CD14-positive monocyte (primary cell): ENCODE measurements around the gene COLQ. TPM values are rescaled to one million over a fixed set of nuclear protein-coding genes. Genes with fewer than 3 reads are reported as not detected.

ENCODE experiments used
- DNase-seq, 3 donors: peaks; one replicate each; pipeline ENCODE4 v3.0.0-alpha.2; 2011 to 2022
- H2AFZ ChIP-seq: 2 replicates; pipeline ENCODE4 v1.6.0; 2012; ENCODE audit warnings: mild to moderate bottlenecking, low read depth, low read length, inconsistent platforms; ENCODE audit not compliant: insufficient read depth, poor library complexity, severe bottlenecking
- H3K27ac ChIP-seq, 2 donors: 1 replicate in 1 of 2; 2 replicates in 1 of 2; pipeline ENCODE4 v1.5.1; 2012 to 2013; ENCODE audit warnings: low read length in 2 of 2, control low read depth in 1 of 2, inconsistent platforms in 1 of 2, low read depth in 1 of 2, mild to moderate bottlenecking in 1 of 2
- H3K27me3 ChIP-seq, 2 donors: one replicate each; pipeline versions ENCODE4 v1.6.0 to v1.6.1; 2011 to 2013; ENCODE audit warnings: low read length in 2 of 2; ENCODE audit not compliant: control insufficient read depth in 2 of 2, insufficient read depth in 2 of 2
- H3K36me3 ChIP-seq, 2 donors: replicated peaks in 1 of 2; 1 replicate in 1 of 2; 2 replicates in 1 of 2; pipeline versions ENCODE4 v1.5.1 to v1.6.1; 2012 to 2013; ENCODE audit warnings: low read length in 2 of 2, control low read depth in 1 of 2, inconsistent platforms in 1 of 2, mild to moderate bottlenecking in 1 of 2; ENCODE audit not compliant: insufficient read depth in 2 of 2, control insufficient read depth in 1 of 2
- H3K4me1 ChIP-seq, 2 donors: 1 replicate in 1 of 2; 2 replicates in 1 of 2; pipeline versions ENCODE4 v1.5.1 to v1.6.1; 2012 to 2013; ENCODE audit warnings: low read length in 2 of 2, control low read depth in 1 of 2, inconsistent platforms in 1 of 2, mild to moderate bottlenecking in 1 of 2, moderate library complexity in 1 of 2; ENCODE audit not compliant: insufficient read depth in 2 of 2, control insufficient read depth in 1 of 2
- H3K4me2 ChIP-seq: replicated peaks from 2 replicates; pipeline ENCODE3; 2012; ENCODE audit warnings: low read length, moderate library complexity, mild to moderate bottlenecking; ENCODE audit not compliant: poor library complexity, severe bottlenecking; ENCODE audit errors: extremely low read depth
- H3K4me3 ChIP-seq, 3 experiments: fragments of 200-600 bp in 1 of 3; sonication (generic) in 1 of 3; replicated peaks in 1 of 3; 1 replicate in 2 of 3; 2 replicates in 1 of 3; pipeline ENCODE4 v1.5.1; 2011 to 2013; ENCODE audit warnings: low read length in 3 of 3, mild to moderate bottlenecking in 3 of 3, control low read depth in 2 of 3, low read depth in 2 of 3, inconsistent platforms in 1 of 3, moderate library complexity in 1 of 3
- H3K79me2 ChIP-seq: 2 replicates; pipeline ENCODE4 v1.6.0; 2012; ENCODE audit warnings: mild to moderate bottlenecking, control low read depth, inconsistent platforms, low read length, moderate library complexity; ENCODE audit not compliant: insufficient read depth
- H3K9ac ChIP-seq: 2 replicates; pipeline ENCODE4 v1.6.0; 2017; ENCODE audit warnings: low read length, mild to moderate bottlenecking; ENCODE audit not compliant: insufficient read depth, poor library complexity, severe bottlenecking
- H3K9me3 ChIP-seq, 2 donors: replicated peaks in 1 of 2; 1 replicate in 1 of 2; 2 replicates in 1 of 2; pipeline versions ENCODE4 v1.5.1 to v1.6.1; 2012 to 2013; ENCODE audit warnings: low read length in 2 of 2, control low read depth in 1 of 2; ENCODE audit not compliant: control insufficient read depth in 1 of 2, insufficient read depth in 1 of 2
- H4K20me1 ChIP-seq: 2 replicates; pipeline ENCODE4 v1.6.0; 2012; ENCODE audit warnings: mild to moderate bottlenecking, low read length, control low read depth, moderate library complexity; ENCODE audit not compliant: insufficient read depth
- H3K27ac Mint-ChIP-seq, 7 donors: one replicate each; pipeline ENCODE4 v1.8.0; 2020; ENCODE audit warnings: mild to moderate bottlenecking in 7 of 7, mixed read lengths in 7 of 7, moderate library complexity in 6 of 7, inconsistent platforms in 2 of 7
- H3K27me3 Mint-ChIP-seq, 3 donors: one replicate each; pipeline ENCODE4 v1.8.0; 2021 to 2022; ENCODE audit warnings: low read depth in 3 of 3, mild to moderate bottlenecking in 3 of 3, mixed read lengths in 3 of 3, moderate library complexity in 3 of 3, inconsistent platforms in 1 of 3
- H3K36me3 Mint-ChIP-seq, 2 donors: one replicate each; pipeline ENCODE4 v1.8.0; 2020; ENCODE audit warnings: mixed read lengths in 2 of 2, inconsistent platforms in 1 of 2, mild to moderate bottlenecking in 1 of 2
- H3K4me1 Mint-ChIP-seq: one replicate; pipeline ENCODE4 v1.8.0; 2020; ENCODE audit warnings: mild to moderate bottlenecking, mixed read lengths
- H3K4me3 Mint-ChIP-seq, 2 donors: one replicate each; pipeline ENCODE4 v1.8.0; 2020; ENCODE audit warnings: mild to moderate bottlenecking in 2 of 2, mixed read lengths in 2 of 2, moderate library complexity in 1 of 2
- H3K9me3 Mint-ChIP-seq, 7 donors: one replicate each; pipeline ENCODE4 v1.8.0; 2020 to 2022; ENCODE audit warnings: mixed read lengths in 7 of 7, mild to moderate bottlenecking in 6 of 7, moderate library complexity in 6 of 7, inconsistent platforms in 2 of 7
- WGBS: methylation state at CpG from one replicate; pipeline ENCODE4 v1.1.5; 2013; ENCODE audit warnings: missing lambda C conversion rate; ENCODE audit not compliant: insufficient coverage; 5-methylcytosine and 5-hydroxymethylcytosine counted together
- intact Hi-C, 2 donors: fragments of 100-400 bp; cut with micrococcal nuclease; formaldehyde crosslinking; loops; one replicate each; pipeline versions ENCODE4 v1.15.0 to v1.15.1; 2023
- polyA plus RNA-seq, 3 donors: library from polyadenylated mRNA; depleted of rRNA in 1 of 3; unstranded in 2 of 3; stranded (reverse) in 1 of 3; fragments of 300-500 nt in 2 of 3; fragments of >200 nt in 1 of 3; fragmentation: Illumina TruSeq in 2 of 3; gene quantifications; 1 replicate in 2 of 3; 2 replicates in 1 of 3; pipeline ENCODE4 v1.2.3, GENCODE V29; 2012 to 2021
- TF ChIP-seq, protein P1 (sequence below): fragments of 200-600 bp; IDR thresholded peaks from one replicate; pipeline ENCODE4 v1.8.0; 2022; ENCODE audit warnings: antibody characterized with exemption, mild to moderate bottlenecking

The COLQ gene
- polyA plus RNA-seq, 3 donors: 0.23 to 1.9 (median 0.73) TPM

DNA sequence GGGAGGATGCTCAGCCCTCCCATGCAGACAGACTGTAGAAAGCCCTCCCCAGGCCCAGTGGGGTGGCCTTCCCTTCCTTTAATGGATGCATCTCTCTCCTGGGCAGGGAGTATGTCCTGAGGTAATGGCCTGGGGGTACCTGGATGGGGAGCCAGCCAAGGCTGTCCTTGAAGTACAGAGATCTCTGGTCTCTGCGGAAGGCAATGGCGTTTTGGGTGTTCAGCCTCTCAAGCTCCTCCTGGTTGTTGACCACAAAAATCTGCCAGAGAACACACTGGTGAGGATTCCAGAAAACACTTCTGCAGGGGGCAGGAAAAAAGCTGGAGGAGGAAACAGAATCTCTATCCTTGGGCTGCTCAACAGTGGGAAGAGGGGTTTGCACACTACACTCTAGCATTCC, 65.2 kb downstream of the COLQ start:
- Mint-ChIP-seq H3K4me3 (no peak overlapping the region), H3K36me3 (peaks cover 2 to 3% of the 10 kb centered on the region in 2 donors), H3K27me3 (peaks cover 0 to 1% (median 0%) of the 10 kb centered on the region in 3 donors), H3K9me3 (peaks cover 0 to 7% (median 0%) of the 10 kb centered on the region in 7 donors), H3K27ac (no peak overlapping the region), H3K4me1 (peaks cover 12% of the 10 kb centered on the region)
- no peak overlapping the region for H3K4me2 ChIP-seq
- H3K4me1 ChIP-seq: peaks cover 9 to 10% of the 10 kb centered on the region in 2 donors
- no peaks in the 10 kb centered on the region for H3K36me3 ChIP-seq
- no peak overlapping the region for H2AFZ ChIP-seq
- intact Hi-C loops: no loop called here
- H3K27me3 ChIP-seq: no peaks in the 10 kb centered on the region
- H4K20me1 ChIP-seq: no peaks in the 10 kb centered on the region
- whole genome bisulfite sequencing: 100% methylated on average over 2 of the region's 2 CpGs
- peaks cover 0 to 2% of the 10 kb centered on the region in 2 donors for H3K9me3 ChIP-seq
- H3K4me3 ChIP-seq: no peak overlapping the region
- no peaks in the 10 kb centered on the region for H3K79me2 ChIP-seq
- DNase-seq: no peak
- H3K9ac ChIP-seq: no peak overlapping the region
- no peak overlapping the region for H3K27ac ChIP-seq
- TF ChIP-seq, protein P1, sequence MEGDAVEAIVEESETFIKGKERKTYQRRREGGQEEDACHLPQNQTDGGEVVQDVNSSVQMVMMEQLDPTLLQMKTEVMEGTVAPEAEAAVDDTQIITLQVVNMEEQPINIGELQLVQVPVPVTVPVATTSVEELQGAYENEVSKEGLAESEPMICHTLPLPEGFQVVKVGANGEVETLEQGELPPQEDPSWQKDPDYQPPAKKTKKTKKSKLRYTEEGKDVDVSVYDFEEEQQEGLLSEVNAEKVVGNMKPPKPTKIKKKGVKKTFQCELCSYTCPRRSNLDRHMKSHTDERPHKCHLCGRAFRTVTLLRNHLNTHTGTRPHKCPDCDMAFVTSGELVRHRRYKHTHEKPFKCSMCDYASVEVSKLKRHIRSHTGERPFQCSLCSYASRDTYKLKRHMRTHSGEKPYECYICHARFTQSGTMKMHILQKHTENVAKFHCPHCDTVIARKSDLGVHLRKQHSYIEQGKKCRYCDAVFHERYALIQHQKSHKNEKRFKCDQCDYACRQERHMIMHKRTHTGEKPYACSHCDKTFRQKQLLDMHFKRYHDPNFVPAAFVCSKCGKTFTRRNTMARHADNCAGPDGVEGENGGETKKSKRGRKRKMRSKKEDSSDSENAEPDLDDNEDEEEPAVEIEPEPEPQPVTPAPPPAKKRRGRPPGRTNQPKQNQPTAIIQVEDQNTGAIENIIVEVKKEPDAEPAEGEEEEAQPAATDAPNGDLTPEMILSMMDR: no peak

DNA sequence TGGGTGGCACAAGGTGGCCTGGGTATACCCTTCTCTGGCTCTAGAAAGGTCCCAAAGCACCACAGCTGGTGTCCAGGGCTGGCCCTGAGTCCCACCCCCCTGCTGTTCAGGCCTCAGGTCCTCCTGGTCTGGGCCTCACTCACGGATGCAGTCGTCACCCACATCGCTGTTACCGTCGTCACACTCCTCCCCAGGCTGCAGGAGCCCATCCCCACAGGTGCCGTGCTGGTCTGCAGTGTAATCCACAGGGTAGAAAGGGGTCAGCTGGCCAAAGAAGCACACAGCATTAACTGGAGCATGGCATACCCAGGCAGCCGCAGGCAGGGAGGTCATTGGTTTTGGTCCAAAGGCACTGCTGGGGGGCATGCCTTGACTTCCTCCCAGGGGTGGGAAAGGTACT, 65.8 kb downstream of the COLQ start:
- TF ChIP-seq, protein P1: no peak
- Mint-ChIP-seq H3K9me3 (peaks cover 0 to 7% (median 0%) of the 10 kb centered on the region in 7 donors), H3K36me3 (peaks cover 6 to 8% of the 10 kb centered on the region in 2 donors), H3K4me1 (peaks cover 7% of the 10 kb centered on the region), H3K27me3 (peaks cover 0 to 3% (median 1%) of the 10 kb centered on the region in 3 donors), H3K4me3 (no peak overlapping the region), H3K27ac (no peak overlapping the region)
- H4K20me1 ChIP-seq: no peaks in the 10 kb centered on the region
- no peaks in the 10 kb centered on the region for H3K36me3 ChIP-seq
- H3K9me3 ChIP-seq: peaks cover 0 to 2% of the 10 kb centered on the region in 2 donors
- H3K27me3 ChIP-seq: no peaks in the 10 kb centered on the region
- no peak overlapping the region for H3K4me2 ChIP-seq
- no peak overlapping the region for H3K9ac ChIP-seq
- H3K4me3 ChIP-seq: no peak overlapping the region
- no peak overlapping the region for H2AFZ ChIP-seq
- H3K4me1 ChIP-seq: peaks cover 5% of the 10 kb centered on the region in 2 donors
- intact Hi-C loops: no loop called here
- no peak for DNase-seq
- H3K79me2 ChIP-seq: no peaks in the 10 kb centered on the region
- no peak overlapping the region for H3K27ac ChIP-seq
- 96% methylated on average over 7 of the region's 7 CpGs for WGBS
